ENCODE measurements around the gene TTC17.

- TF ChIP-seq, protein P1, sequence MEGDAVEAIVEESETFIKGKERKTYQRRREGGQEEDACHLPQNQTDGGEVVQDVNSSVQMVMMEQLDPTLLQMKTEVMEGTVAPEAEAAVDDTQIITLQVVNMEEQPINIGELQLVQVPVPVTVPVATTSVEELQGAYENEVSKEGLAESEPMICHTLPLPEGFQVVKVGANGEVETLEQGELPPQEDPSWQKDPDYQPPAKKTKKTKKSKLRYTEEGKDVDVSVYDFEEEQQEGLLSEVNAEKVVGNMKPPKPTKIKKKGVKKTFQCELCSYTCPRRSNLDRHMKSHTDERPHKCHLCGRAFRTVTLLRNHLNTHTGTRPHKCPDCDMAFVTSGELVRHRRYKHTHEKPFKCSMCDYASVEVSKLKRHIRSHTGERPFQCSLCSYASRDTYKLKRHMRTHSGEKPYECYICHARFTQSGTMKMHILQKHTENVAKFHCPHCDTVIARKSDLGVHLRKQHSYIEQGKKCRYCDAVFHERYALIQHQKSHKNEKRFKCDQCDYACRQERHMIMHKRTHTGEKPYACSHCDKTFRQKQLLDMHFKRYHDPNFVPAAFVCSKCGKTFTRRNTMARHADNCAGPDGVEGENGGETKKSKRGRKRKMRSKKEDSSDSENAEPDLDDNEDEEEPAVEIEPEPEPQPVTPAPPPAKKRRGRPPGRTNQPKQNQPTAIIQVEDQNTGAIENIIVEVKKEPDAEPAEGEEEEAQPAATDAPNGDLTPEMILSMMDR (conservative IDR thresholded peaks at IDR 0.05; ENCODE audit: low read length), result no peak
- no peak for TF ChIP-seq EZH2phosphoT487 (IDR thresholded peaks at IDR 0.05; ENCODE audit: borderline replicate concordance, low read depth, low read length)
Observed at GRCh38 chr11:43382614-43383013, 23.9 kb downstream of the TTC17 start.

Data from OCI-LY7 (cell line).